HEK293 (cell line): Measurements from ENCODE around the gene SYT2.

ENCODE experiments used
- CTCF ChIP-seq: fragments of 450-650 bp; formaldehyde crosslinking; IDR thresholded peaks from 2 replicates; pipeline ENCODE4 v1.5.1; 2016; ENCODE audit warnings: missing biosample characterization, missing genetic modification characterization
- REST ChIP-seq: fragments of 450-650 bp; formaldehyde crosslinking; IDR thresholded peaks from 2 replicates; pipeline ENCODE4 v1.5.1; 2016; ENCODE audit warnings: missing biosample characterization, missing genetic modification characterization
- ZNF544 ChIP-seq: fragments of 450-650 bp; formaldehyde crosslinking; IDR thresholded peaks from 2 replicates; pipeline ENCODE4 v1.5.0; 2017; ENCODE audit warnings: missing biosample characterization, missing genetic modification characterization
- ZNF629 ChIP-seq: fragments of 450-650 bp; formaldehyde crosslinking; IDR thresholded peaks from 2 replicates; pipeline ENCODE4 v1.5.1; 2017; ENCODE audit warnings: missing biosample characterization, missing genetic modification characterization
- ZNF830 ChIP-seq: fragments of 450-650 bp; IDR thresholded peaks from 2 replicates; pipeline ENCODE4 v1.5.0; 2018; ENCODE audit warnings: missing biosample characterization, missing genetic modification characterization, low read depth, mild to moderate bottlenecking, moderate library complexity

- TF ChIP-seq CTCF (tag by site-specific recombination) (no peak), ZNF544 (tag by site-specific recombination) (no peak), ZNF830 (tag by site-specific recombination) (no peak), REST (tag by site-specific recombination) (no peak), ZNF629 (tag by site-specific recombination) (no peak)
Measured at GRCh38 chr1:202700061-202700460, 10.2 kb downstream of the SYT2 start.
